Stimulated activated CD8-positive, alpha-beta memory T cell treated with anti-CD3 and anti-CD28 coated beads, Interleukin-4, amount 100 ng/mL, for 48 hours (primary cell): ENCODE data around the gene RPS6KA5.
"Not testable (repeated sequence)": the region's sequence is repeated elsewhere in the genome, so short reads cannot be mapped to it uniquely, and the experiment has no call there.

Source experiments
- DNase-seq: peaks from one replicate; pipeline ENCODE4 v3.0.0-alpha.2; 2020

Gene RPS6KA5

DNA sequence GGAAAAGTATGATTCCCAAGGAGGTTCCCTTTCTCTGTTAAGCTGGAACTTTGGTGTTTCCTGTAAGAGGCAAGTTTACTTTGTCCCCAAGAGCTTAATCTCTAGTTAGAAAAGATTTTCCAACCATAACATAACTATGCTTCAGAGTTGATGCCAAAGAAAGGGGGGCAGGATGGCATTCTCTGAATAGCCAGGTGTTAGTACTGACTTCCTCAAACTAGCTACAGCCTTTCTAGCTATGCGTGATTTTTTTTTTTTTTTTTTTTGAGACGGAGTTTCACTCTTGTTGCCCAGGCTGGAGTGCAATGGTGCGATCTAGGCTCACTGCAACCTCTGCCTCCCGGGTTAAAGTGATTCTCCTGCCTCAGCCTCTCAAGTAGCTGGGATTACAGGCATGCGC, 204.3 kb downstream of the RPS6KA5 start:
- not testable (repeated sequence) for DNase-seq

- DNase-seq: no peak
Measured at GRCh38 chr14:90853116-90853515, 207.3 kb downstream of the RPS6KA5 start.

DNA sequence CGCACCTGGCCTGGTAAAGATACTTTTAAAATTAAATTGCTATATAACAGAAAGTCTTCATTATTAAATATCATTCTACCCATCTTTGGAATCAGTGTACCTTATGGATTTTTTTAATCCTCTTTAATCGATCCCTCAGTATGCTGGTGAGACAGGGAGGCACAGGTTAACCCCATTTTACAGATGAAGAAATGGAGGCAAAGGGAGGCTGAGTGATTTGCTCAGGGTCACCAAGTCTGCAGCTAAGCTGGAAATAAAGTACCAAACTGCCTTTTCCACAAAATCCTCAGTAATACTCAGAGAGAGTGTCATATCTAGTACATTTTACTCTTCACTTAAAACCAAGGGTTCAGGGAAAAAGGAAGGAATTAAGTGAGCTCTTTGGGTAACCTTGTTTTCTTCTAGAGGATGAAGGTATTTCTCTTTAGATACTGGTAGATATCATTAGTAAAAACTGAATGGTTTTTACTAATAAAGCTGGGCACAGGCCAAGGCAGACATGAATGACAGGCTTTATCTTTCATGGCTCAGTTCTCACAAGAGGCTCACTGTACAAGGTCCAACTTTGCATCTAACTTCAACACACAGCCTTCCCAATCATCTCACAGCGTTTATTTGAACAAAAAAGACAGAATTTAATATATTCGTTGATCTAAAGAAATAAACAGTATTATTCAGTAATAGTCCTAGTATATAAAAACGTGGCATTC, 209.0 kb downstream of the RPS6KA5 start:
- DNase-seq: no peak

DNA sequence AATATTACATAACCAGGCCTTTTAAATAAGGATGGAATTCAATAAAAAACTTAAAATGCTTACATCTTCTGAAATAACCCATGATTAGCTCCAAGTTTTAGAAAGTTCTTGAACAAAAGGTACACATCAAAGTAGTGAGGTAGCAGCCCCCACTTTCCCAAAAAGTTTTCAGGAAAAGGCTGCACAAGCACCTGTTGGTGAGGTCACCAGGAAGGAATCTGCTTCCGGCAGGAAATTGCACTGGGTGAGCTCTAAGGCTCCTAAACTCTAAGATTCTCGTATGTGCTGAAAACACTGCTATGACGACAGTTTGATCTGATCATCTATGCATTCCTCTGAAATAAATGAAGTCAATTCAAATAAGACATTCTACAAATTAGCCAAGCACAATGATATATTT, 210.0 kb downstream of the RPS6KA5 start:
- no peak for DNase-seq

DNA sequence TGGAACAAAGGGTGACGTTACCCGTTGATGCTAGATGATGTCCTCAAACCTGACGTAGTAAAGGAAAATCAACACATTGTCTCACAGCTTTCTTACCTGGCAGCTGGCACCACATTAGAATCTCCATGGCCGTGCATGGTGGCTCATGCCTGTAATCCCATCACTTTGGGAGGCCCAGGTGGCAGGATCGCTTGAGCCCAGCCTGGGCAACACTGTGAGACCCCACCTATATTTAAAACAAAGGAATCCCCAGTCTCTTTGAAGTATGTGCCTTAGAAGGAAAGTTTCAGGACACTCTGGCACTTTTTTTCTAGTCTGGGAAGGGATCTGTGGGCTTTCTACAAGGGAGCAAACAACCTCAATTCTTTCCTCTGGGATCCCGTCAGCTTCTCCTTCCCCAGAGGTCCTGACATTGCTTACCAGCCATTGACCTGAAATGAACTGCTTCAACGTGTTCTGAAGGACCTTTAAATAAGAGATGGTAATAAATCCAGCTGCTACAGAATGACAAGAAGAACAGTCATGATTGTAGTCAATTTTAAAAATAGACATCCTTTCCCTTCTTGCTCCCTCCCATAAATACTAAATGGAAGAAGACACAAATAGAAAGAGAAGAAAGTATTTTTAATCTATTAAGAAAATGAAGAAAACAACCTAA, 210.5 kb downstream of the RPS6KA5 start:
- no peak for DNase-seq

- DNase-seq: no peak
Measured at GRCh38 chr14:90848944-90849731, 211.3 kb downstream of the RPS6KA5 start.

- no peak for DNase-seq
Measured at GRCh38 chr14:90846511-90846910, 213.9 kb downstream of the RPS6KA5 start.

DNA sequence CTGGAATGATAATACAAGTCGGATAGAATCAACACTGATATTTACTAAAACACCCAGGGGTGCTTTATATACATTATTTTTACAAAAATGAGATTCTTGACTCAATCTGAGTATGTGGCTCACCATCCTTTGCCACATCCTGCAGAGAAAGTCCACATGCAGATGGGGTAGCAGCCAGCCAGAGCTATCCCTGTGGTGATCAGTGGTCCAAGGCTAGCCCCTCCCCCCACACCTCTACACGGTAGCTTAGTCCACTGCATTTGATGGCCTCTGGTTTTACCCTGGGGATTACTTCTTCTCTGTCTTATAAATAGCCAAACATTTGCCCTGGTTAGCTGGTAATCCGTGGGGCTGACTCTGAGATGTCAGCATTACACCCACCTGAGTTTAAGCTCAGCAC, 216.1 kb downstream of the RPS6KA5 start:
- peak; percentile 14 for DNase-seq

GRCh38 chr14:90842726-90843125, 217.7 kb downstream of the RPS6KA5 start:
- DNase-seq: peak; percentile 17

- peak; percentile 12 for DNase-seq
Measured at GRCh38 chr14:90840667-90841066, 219.8 kb downstream of the RPS6KA5 start.

DNA sequence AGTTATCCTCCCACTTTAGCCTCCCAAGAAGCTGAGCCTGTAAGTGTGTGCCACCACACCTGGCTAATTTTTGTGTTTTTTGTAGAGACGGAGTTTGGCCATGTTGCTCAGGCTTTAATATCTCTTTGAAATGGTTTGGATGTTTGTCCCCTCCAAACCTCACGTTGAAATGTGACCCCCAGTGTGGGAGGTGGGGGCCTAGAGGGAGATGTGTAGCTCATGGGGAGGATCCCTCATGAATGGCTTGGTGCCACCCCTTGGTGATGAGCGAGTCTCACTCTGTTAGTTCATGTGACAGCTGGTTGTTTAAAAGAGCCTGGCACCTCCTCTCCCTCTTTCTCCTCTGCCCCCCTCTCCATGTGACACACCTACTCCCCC, 220.6 kb downstream of the RPS6KA5 start:
- DNase-seq: peak; percentile 10

DNA sequence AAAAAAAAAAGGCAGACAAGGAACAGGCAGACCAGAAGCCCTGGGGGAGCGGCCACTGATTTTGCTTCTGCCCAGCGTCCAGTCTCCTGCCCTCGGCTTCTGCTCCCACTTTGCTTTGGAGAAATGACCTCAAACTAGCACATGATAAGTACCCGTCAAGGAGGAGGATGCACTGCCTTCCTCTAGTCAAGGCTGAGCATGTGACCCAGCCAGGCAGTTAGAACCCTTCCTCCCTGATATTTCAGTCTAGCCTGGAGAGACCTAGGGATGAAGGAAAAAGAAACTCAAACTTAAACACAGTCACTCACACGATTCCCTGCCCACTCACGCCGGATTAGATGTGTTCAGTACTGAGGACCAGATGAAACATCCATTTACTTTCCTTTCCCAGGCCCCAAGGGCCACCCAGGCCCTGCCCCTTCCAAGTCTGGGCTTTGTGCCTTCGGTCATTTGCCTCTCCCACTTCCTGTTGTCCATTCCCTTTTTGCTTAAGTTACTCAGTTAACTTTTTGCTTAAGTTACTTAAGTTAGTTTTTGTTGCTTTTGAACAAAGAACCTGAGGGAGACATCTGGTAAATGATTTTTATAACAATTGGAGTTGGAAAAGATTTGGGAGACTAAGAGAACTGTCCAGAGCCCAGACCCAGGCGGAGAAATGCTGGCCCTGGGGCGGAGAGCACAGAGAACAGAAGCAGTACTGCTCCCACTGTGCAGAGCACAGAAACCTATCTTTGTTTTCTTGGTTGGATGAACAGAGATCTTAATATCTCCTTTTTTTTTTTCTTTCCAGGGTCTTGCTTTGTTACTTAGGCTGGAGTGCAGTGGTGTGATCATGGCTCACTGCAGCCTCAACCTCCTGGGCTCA, 221.2 kb downstream of the RPS6KA5 start:
- peak; percentile 11 for DNase-seq

DNA sequence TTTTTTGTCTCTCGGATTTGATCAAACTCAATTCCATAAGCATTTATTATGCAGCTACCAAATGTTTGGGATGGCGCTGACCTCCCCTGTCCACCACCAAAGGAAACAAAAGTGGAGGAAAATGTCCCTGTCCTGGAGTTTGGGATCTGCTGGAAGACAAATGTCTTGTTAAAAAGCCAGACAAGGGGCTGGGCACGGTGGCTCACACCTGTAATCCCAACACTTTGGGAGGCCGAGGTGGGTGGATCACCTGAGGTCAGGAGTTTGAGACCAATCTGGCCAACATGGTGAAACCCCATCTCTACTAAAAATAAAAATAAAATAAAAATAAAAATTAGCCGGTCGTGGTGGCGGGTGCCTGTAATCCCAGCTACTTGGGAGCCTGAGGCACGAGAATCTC, 221.9 kb downstream of the RPS6KA5 start:
- DNase-seq: peak; percentile 15

DNA sequence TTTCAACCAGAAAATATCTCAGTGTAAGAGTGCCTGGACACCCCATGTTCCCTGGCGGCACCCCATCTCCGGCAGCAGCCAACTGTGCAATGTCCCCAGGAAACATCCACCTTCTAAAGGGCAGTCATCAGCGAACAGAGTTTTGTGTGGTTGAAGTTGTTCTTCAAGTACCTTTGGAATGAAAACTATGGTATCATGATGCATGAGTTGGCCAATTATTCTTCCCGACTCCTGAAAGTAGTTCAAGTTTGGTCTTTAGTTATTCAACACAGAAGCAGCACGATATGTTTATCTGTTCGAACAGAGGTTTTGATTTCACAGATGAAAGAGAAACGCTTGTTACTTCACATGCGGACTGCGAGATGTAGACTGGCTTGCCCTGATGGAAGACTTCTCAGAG, 223.1 kb downstream of the RPS6KA5 start:
- peak; percentile 7 for DNase-seq

GRCh38 chr14:90836692-90837063, 223.8 kb downstream of the RPS6KA5 start:
- DNase-seq: peak; percentile 16

DNA sequence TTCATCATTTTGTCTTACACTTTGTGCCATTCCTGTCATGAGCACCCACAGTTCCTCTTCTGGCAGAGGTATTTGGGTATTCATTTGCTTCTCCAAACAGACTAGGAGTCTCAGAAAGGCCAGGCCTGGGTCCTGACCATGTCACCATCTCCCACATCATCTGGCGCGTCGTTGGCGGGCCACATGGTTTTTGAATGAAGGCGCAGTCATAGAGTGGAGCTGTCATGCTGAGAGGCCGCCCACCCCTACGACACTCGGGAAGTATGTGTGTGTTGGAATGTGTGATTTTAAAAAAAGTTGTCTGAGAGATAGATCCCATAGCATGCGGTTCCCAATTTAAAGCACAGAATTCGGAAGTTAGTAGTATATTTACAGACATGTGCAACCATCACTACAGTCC, 228.6 kb downstream of the RPS6KA5 start:
- no peak for DNase-seq

DNA sequence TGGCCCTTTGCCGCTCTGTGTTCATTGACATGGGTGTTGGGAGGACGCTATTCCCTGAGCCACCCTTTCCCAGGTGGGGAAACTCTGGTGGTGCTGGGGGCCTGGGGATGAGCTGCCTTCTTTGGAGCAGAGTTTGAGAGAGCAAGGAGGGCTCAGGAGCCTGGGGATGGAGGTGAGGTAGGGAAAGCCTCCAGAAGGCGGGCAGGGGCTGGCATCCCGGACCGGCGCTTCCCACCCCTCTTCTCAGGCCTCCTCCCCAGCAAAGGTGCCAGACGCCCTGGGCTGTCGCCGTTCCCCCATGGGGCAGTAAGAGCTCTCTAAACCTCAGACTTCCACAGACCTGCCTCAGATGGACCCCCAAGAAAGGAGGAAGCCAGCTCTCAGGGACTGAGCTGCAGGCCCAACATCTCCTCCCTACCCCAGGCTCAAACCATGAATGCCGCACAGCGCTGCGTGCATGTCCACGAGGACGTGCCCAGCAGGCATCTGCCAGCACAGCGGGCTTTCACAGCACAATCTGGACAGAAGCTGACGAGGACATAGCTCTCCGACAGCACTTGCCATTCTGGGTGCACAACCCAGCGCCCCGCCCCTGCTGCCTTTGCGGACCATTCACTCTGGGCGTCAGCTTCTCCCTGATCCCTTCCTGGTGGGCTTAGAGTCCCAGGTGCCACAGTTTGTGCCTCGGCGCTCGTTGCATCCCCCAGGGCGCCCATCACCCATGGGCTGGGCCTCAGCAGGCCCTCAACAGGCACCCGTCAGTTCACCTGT, 229.3 kb downstream of the RPS6KA5 start:
- DNase-seq: no peak

DNA sequence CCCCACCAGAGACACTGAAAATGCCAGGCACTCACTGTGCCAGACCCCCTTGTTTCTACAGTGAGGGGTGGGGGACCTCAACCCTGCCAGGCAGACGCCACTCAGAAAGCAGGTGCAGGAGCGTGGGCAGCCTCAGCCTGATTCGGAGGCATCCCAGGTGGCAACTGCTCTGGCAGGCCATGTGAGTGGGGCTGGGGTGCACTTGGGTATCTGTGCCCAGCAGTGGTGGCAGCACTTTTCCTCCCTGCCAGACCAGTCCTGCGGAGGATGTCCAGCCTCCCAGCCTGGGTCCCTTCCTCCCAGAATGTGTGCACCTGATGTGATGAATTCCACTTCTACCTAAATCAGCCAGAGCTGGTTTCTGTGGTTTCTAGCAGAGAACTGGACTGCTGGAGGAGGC, 230.8 kb downstream of the RPS6KA5 start:
- no peak for DNase-seq

DNA sequence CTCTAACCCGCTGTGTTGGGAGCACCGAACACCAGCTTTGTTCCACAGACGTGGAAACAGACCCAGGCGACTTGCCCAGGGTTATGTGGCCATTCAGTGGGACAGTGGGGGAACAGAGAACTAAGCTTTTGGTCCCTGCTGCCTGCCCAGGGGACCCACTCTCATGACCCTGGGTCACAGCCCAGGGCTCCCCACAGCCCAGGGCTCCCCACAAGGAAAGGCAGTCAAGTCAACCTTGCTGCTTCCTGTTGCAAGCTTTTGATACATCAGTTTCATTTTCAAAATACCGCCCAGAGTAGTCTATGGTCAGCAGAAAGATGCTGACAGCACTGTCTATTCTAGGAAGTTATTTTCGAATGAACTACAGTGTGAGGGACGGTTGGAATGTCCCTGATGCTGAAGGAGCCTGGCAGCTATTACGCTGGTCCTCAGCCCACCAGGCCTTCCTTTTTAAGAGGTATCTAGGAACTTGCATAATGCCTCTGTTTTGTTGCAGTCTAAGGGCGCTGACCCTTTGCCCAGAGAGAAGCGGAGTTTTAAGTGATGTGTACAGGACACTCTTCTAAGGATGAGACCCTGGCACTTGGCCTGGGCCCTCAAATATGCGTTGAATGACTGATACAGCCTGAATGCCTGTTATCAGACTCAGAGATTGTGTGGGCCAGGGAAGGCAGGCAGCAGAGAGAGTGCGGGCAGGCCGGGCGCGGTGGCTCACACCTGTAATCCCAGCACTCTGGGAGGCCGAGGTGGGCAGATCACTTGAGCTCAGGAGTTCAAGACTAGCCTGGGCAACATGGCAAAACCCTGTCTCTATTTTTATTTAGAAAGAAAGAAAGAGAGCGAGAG, 231.6 kb downstream of the RPS6KA5 start:
- peak; percentile 45 for DNase-seq

DNA sequence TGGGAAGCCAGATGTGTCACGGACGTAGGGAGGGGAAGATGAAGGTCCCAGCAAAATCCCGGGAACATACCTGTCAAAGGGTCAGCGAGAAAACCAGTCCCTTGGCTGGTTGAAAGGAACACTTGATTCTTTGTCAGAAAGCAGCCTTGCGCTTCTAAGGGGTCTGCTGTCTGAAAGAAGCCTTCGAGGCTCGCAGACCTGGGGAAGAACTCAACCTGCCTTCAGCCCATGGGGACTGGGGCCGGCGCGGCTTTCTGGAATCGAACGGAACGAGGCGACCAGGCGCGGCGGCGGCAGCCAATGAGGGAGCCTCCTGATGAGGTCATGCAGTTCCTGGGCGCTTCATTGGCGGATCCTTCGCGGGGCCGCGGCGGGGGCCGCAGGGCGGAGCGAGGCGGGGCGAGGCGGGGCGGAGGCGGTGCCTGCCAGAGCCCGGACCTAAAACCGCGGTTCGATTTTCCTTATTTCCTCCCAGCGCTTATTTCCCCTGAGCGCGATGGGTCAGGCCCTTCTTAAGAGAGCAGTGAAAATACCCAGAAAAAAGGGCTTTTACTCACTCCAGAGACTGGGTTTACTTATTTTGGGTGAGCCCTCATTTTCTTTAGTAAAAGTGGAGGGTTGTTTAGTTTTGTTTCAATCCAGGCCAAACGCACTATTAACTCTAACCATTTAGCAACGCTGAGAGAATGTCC, 232.4 kb downstream of the RPS6KA5 start:
- DNase-seq: peak; percentile 94

DNA sequence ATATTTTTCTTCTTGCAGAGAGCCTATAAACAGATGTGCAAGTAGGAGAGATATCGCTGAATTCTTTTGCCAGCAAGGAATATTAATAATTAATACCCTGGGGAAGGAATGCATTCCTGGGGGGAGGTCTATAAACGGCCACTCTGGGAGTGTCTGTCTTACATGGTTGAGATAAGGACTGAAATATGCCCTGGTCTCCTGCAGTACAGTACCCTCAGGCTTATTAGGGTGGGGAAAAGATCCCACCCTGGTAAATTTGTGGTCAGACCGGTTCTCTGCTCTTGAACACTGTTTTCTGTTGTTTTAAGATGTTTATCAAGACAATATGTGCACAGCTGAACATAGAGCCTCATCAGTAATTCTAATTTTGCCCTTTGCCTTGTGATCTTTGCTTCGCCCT, 236.9 kb downstream of the RPS6KA5 start:
- DNase-seq: not testable (repeated sequence)
